ENCODE results near the gene HDAC1. TPM values are rescaled to one million over a fixed set of nuclear protein-coding genes. Genes with fewer than 3 reads are reported as not detected.
"Not testable (repeated sequence)": the region's sequence is repeated elsewhere in the genome, so short reads cannot be mapped to it uniquely, and the experiment has no call there.

Gene HDAC1
- total RNA-seq, 2 donors from 2014 or later = 21.8 to 28.0 TPM

DNA sequence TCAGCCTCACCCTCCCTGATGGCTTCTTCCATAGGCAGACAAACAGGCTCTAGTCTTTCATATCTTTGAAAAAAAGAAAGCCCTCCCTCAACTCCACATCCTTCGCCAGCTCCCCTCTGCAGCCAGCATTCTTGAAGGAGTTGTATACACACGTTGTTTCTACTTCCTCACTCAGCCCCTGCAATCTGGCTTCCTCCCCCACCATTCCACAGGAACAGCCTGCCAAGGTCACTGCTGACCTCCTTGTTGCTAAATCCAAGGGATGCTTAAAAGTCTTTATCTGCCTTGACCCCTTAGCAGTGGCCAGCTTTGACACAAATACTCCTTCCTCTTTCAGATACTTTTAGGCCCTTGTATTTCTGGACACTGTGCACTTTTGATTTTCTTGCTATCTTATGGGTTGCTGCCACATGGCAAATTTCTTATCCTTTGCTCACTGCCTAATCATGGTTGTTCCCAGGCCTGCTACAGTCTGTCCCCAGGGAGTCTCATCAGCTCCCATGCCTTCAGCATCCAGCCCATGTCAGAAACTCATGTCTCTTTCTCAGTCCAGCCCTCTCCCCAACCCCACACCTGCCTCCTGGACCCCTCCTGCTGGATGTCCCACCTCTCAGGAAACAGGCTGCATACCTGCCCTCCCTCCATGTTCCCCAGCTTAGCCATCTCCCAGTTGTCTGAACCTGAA is 62.1 kb downstream of the HDAC1 start:
- H3K27ac ChIP-seq = peak overlapping the region; percentile 96 to 97
- H3K4me3 ChIP-seq = no peak overlapping the region
- DNase-seq (ENCODE audit: low spot score) = peak; percentile 83
- no peaks in the 10 kb centered on the region for H3K36me3 ChIP-seq
- H3K27me3 ChIP-seq = no peaks in the 10 kb centered on the region
- TF ChIP-seq, protein P1, sequence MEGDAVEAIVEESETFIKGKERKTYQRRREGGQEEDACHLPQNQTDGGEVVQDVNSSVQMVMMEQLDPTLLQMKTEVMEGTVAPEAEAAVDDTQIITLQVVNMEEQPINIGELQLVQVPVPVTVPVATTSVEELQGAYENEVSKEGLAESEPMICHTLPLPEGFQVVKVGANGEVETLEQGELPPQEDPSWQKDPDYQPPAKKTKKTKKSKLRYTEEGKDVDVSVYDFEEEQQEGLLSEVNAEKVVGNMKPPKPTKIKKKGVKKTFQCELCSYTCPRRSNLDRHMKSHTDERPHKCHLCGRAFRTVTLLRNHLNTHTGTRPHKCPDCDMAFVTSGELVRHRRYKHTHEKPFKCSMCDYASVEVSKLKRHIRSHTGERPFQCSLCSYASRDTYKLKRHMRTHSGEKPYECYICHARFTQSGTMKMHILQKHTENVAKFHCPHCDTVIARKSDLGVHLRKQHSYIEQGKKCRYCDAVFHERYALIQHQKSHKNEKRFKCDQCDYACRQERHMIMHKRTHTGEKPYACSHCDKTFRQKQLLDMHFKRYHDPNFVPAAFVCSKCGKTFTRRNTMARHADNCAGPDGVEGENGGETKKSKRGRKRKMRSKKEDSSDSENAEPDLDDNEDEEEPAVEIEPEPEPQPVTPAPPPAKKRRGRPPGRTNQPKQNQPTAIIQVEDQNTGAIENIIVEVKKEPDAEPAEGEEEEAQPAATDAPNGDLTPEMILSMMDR (IDR thresholded peaks at IDR 0.05) = no peak
- no peaks in the 10 kb centered on the region for H3K9me3 ChIP-seq
- H3K4me1 ChIP-seq = peaks cover 0 to 54% of the 10 kb centered on the region in 2 donors

DNA sequence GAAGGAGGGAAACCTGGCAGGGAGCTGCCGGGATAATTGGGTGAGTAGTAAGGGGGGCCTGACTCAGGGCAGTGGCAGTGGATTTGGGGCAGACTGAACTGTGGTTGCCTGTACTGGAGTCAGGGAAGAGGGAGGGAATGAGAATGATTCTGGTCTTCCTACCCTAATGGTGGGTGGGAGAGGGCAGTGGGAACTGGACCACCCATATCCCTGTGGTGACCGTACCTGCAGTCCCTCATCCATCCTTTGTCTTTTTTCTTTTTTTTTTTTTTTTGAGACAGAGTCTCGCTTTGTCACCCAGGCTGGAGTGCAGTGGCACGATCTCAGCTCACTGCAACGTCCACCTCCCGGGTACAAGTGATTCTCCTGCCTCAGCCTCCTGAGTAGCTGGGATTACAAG is 63.9 kb downstream of the HDAC1 start:
- H3K4me1 ChIP-seq = peaks cover 0 to 38% of the 10 kb centered on the region in 2 donors
- H3K4me3 ChIP-seq; DNase-seq (ENCODE audit: low spot score); H3K27ac ChIP-seq; H3K36me3 ChIP-seq; H3K27me3 ChIP-seq; H3K9me3 ChIP-seq: not testable (repeated sequence)

DNA sequence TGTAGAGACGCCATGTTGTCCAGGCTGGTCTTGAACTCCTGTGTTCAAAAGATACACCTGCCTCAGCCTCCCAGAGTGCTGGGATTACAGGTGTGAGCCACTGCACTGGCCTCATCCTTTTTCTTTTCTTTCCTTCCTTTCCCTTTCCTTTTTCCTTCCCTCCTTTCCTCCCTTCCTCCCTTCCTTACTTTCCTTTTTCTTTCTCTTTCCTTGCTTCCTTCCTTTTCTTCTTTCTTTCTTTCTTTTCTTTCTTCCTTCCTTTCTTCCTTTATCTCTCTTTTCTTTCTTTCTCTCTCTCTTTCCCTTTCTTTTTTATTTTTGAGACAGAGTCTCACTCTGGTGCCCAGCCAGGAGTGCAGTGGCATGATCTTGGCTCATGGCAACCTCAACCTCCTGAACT is 64.6 kb downstream of the HDAC1 start:
- Histone ChIP-seq H3K9me3 (no peaks in the 10 kb centered on the region), H3K4me3 (no peak overlapping the region), H3K27me3 (no peaks in the 10 kb centered on the region), H3K4me1 (peaks cover 0 to 38% of the 10 kb centered on the region in 2 donors), H3K36me3 (no peaks in the 10 kb centered on the region), H3K27ac (no peak overlapping the region)
- no peak for DNase-seq (ENCODE audit: low spot score)
- TF ChIP-seq, protein P1 (IDR thresholded peaks at IDR 0.05) = no peak

DNA sequence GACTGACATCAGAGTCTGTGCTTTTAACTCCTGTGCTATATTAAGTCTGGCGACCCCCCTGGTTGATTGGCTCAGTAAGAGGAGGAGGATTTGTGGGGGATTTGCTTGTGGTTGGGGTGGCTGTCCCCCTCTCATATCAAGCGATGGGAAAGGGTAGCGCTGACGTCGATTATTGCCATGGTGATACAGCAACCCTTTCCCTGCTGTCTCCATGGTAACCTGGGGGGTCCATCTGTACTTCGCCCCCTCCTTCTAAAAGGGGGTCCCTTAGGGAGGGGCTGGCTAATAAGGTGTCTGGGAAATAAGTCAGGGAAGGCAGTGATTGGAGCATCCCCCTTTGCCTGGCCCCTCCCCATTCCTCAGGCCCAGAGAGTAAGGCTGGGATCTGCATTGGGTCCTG is 65.7 kb downstream of the HDAC1 start:
- TF ChIP-seq, protein P1 (IDR thresholded peaks at IDR 0.05) = no peak
- Histone ChIP-seq H3K27ac (no peak overlapping the region), H3K36me3 (no peaks in the 10 kb centered on the region), H3K4me1 (peaks cover 0 to 40% of the 10 kb centered on the region in 2 donors), H3K27me3 (no peaks in the 10 kb centered on the region), H3K4me3 (no peak overlapping the region), H3K9me3 (no peaks in the 10 kb centered on the region)
- no peak for DNase-seq (ENCODE audit: low spot score)

DNA sequence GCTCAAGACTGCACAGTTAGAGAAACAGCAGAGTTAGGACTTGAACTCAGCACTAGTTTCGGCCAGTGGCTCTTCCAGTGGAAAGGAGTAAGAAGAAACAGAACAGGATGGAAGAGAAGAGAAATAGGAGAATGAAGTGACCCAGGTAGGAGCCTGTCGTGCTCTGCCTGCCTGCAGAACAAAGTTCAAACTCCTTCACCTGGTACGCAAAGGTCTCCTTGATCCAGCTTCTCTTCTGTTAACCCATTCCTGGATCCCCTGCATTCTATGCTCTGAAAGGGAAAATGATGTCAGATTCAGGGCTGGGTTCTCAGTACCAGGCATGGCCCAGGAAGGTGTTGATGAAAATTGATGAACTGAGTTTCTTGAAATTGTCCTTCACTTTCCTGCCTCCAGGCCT is 66.6 kb downstream of the HDAC1 start:
- Histone ChIP-seq H3K36me3 (peaks cover 2% of the 10 kb centered on the region), H3K4me3 (no peak overlapping the region), H3K9me3 (no peaks in the 10 kb centered on the region), H3K4me1 (peaks cover 0 to 37% of the 10 kb centered on the region in 2 donors), H3K27me3 (no peaks in the 10 kb centered on the region), H3K27ac (no peak overlapping the region)
- no peak for DNase-seq (ENCODE audit: low spot score)
- TF ChIP-seq, protein P1 (IDR thresholded peaks at IDR 0.05) = no peak

DNA sequence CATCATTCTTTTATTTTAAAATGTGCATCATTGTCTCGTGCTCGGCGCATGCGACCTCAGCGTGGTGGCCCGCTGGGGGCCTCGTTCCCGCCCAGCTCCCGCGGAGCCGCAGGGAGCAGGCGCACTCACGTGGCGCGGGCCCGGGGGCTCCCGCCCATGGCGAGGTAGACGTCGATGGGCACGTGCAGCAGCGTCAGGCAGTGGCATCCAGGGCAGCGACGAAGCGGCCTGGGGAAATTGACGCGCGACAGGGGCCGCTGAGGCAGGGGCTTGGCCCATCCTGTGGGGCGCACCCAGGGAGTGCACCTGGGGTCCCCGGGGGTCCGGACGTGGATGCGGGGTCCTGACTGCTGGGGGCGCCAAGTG is 69.4 kb downstream of the HDAC1 start:
- no peaks in the 10 kb centered on the region for H3K9me3 ChIP-seq
- DNase-seq (ENCODE audit: low spot score) = no peak
- peaks cover 15% of the 10 kb centered on the region for H3K36me3 ChIP-seq
- peaks cover 0 to 20% of the 10 kb centered on the region in 2 donors for H3K4me1 ChIP-seq
- no peaks in the 10 kb centered on the region for H3K27me3 ChIP-seq
- H3K4me3 ChIP-seq = peak overlapping the region; percentile 24 to 44
- H3K27ac ChIP-seq = peak overlapping the region in 1 of 2 donors; percentile 39
- TF ChIP-seq, protein P1 (IDR thresholded peaks at IDR 0.05) = no peak
